HG03342 (cell line): ENCODE results near the gene RPTOR.
A peak's percentile ranks its signal among the peaks of the same experiment; 100 is the strongest.

Source experiments
- ATAC-seq: cut with Tn5 transposase; IDR thresholded peaks from one replicate; pipeline ENCODE4 v1.9.1; 2021; ENCODE audit warnings: mild to moderate bottlenecking, moderate library complexity; ENCODE audit not compliant: unreplicated experiment

RPTOR gene

GRCh38 chr17:80839970-80840369 is 295.3 kb downstream of the RPTOR start:
- ATAC-seq: no peak

- no peak for ATAC-seq
Measured at GRCh38 chr17:80842456-80843013, 297.9 kb downstream of the RPTOR start.

GRCh38 chr17:80843741-80844156 is 299.1 kb downstream of the RPTOR start:
- no peak for ATAC-seq

GRCh38 chr17:80844418-80844990 is 299.9 kb downstream of the RPTOR start:
- no peak for ATAC-seq

- no peak for ATAC-seq
Measured at GRCh38 chr17:80845069-80845862, 300.6 kb downstream of the RPTOR start.

- ATAC-seq: no peak
Measured at GRCh38 chr17:80845863-80846671, 301.4 kb downstream of the RPTOR start.

- ATAC-seq: no peak
Measured at GRCh38 chr17:80846932-80847331, 302.3 kb downstream of the RPTOR start.

GRCh38 chr17:80847496-80848230 is 303.0 kb downstream of the RPTOR start:
- ATAC-seq: no peak

GRCh38 chr17:80848449-80849102 is 303.9 kb downstream of the RPTOR start:
- no peak for ATAC-seq

GRCh38 chr17:80849119-80849518 is 304.5 kb downstream of the RPTOR start:
- no peak for ATAC-seq

- ATAC-seq: no peak
Measured at GRCh38 chr17:80850109-80850508, 305.5 kb downstream of the RPTOR start.

- ATAC-seq: no peak
Measured at GRCh38 chr17:80850817-80851216, 306.2 kb downstream of the RPTOR start.

GRCh38 chr17:80851277-80851925 is 306.8 kb downstream of the RPTOR start:
- no peak for ATAC-seq

- no peak for ATAC-seq
Measured at GRCh38 chr17:80852476-80853015, 307.9 kb downstream of the RPTOR start.

- no peak for ATAC-seq
Measured at GRCh38 chr17:80853076-80853475, 308.4 kb downstream of the RPTOR start.

- ATAC-seq: no peak
Measured at GRCh38 chr17:80854220-80854619, 309.6 kb downstream of the RPTOR start.

- ATAC-seq: no peak
Measured at GRCh38 chr17:80855196-80855947, 310.7 kb downstream of the RPTOR start.

- peak; percentile 82 for ATAC-seq
Measured at GRCh38 chr17:80855948-80856862, 311.6 kb downstream of the RPTOR start.
